Stimulated activated CD8-positive, alpha-beta memory T cell treated with anti-CD3 and anti-CD28 coated beads, Interleukin-4, amount 100 ng/mL, for 1 hour (primary cell): ENCODE measurements around the gene SPATS2L.

Source experiments
- DNase-seq, 2 donors: peaks; one replicate each; pipeline ENCODE4 v3.0.0-alpha.2; 2020; ENCODE audit warnings: low read depth in 2 of 2, low spot score in 1 of 2

SPATS2L gene

GRCh38 chr2:200376513-200377354 lies 70.2 kb downstream of the SPATS2L start:
- DNase-seq, result no peak

GRCh38 chr2:200377355-200378336 lies 71.2 kb downstream of the SPATS2L start:
- DNase-seq, result no peak

- no peak for DNase-seq
Observed at GRCh38 chr2:200378652-200379290, 72.3 kb downstream of the SPATS2L start.

- DNase-seq, result no peak
Observed at GRCh38 chr2:200379481-200380090, 73.1 kb downstream of the SPATS2L start.

GRCh38 chr2:200380091-200380561 lies 73.6 kb downstream of the SPATS2L start:
- DNase-seq, result no peak

- no peak for DNase-seq
Observed at GRCh38 chr2:200380833-200381542, 74.5 kb downstream of the SPATS2L start.

GRCh38 chr2:200382874-200383273 lies 76.4 kb downstream of the SPATS2L start:
- no peak for DNase-seq

GRCh38 chr2:200383380-200384110 lies 77.1 kb downstream of the SPATS2L start:
- DNase-seq, result no peak

- no peak for DNase-seq
Observed at GRCh38 chr2:200385063-200385635, 78.7 kb downstream of the SPATS2L start.

- no peak for DNase-seq
Observed at GRCh38 chr2:200393191-200393590, 86.7 kb downstream of the SPATS2L start.

- no peak for DNase-seq
Observed at GRCh38 chr2:200394045-200394444, 87.6 kb downstream of the SPATS2L start.

- DNase-seq, result no peak
Observed at GRCh38 chr2:200396781-200397242, 90.3 kb downstream of the SPATS2L start.

GRCh38 chr2:200397785-200398184 lies 91.3 kb downstream of the SPATS2L start:
- DNase-seq, result no peak

- DNase-seq, result no peak
Observed at GRCh38 chr2:200399046-200399445, 92.6 kb downstream of the SPATS2L start.

- DNase-seq, result no peak
Observed at GRCh38 chr2:200399636-200400035, 93.1 kb downstream of the SPATS2L start.

GRCh38 chr2:200403814-200404213 lies 97.3 kb downstream of the SPATS2L start:
- DNase-seq, result no peak

- no peak for DNase-seq
Observed at GRCh38 chr2:200404615-200405014, 98.1 kb downstream of the SPATS2L start.

GRCh38 chr2:200405599-200406298 lies 99.3 kb downstream of the SPATS2L start:
- DNase-seq, result no peak
